ENCODE results near the gene CNIH3.

DNA sequence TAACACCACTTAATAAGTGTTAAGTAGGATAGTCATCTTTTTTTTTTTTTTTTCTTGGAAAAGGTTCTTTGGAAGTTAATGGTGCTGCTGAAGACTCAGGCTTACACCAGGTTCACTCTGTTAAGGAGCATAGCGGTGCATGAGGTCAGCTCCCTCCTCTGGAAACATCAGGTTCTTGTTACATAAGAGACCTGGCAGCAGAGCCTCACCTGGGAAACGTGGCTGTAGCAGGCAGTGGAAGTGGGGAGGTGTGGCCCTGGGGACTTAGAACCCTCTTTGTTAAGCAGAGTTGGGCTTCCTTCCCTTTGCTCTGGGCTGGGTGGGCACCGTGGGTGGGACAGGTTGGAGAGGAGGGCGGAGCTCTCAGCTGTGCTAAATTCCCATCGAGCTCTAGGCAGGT lies 104.1 kb downstream of the CNIH3 start:
- TF ChIP-seq POLR2AphosphoS5 (IDR thresholded peaks at IDR 0.05) (no peak), POLR2A (IDR thresholded peaks at IDR 0.05) (no peak)
- TF ChIP-seq, protein P1, sequence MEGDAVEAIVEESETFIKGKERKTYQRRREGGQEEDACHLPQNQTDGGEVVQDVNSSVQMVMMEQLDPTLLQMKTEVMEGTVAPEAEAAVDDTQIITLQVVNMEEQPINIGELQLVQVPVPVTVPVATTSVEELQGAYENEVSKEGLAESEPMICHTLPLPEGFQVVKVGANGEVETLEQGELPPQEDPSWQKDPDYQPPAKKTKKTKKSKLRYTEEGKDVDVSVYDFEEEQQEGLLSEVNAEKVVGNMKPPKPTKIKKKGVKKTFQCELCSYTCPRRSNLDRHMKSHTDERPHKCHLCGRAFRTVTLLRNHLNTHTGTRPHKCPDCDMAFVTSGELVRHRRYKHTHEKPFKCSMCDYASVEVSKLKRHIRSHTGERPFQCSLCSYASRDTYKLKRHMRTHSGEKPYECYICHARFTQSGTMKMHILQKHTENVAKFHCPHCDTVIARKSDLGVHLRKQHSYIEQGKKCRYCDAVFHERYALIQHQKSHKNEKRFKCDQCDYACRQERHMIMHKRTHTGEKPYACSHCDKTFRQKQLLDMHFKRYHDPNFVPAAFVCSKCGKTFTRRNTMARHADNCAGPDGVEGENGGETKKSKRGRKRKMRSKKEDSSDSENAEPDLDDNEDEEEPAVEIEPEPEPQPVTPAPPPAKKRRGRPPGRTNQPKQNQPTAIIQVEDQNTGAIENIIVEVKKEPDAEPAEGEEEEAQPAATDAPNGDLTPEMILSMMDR (IDR thresholded peaks at IDR 0.05), result no peak
